T-cell (primary cell): ENCODE measurements around the gene PRR20A. TPM values are rescaled to one million over a fixed set of nuclear protein-coding genes. Genes with fewer than 3 reads are reported as not detected.
"Not testable (repeated sequence)": the region's sequence is repeated elsewhere in the genome, so short reads cannot be mapped to it uniquely, and the experiment has no call there.

Experiments used
- ATAC-seq, 4 experiments: fragments of 200-7000 bp in 3 of 4; fragments of 150-1000 bp in 1 of 4; cut with Tn5 transposase; replicated peaks in 1 of 4; 1 replicate in 3 of 4; 2 replicates in 1 of 4; pipeline ENCODE4 v1.10.0; 2021; ENCODE audit warnings: moderate library complexity in 3 of 4, mild to moderate bottlenecking in 2 of 4, moderate number of reproducible peaks in 1 of 4
- CTCF ChIA-PET, 2 donors: fragments of 300-600 bp; sonication (Branson Sonifier 250); formaldehyde crosslinking; loops; one replicate each; lab custom pipeline; 2022; ENCODE audit warnings: antibody characterized with exemption in 2 of 2; lab: Charles Lee
- POLR2A ChIA-PET, 2 donors: fragments of 300-600 bp; sonication (Branson Sonifier 250); formaldehyde crosslinking; loops; one replicate each; lab custom pipeline; 2022; ENCODE audit warnings: antibody characterized with exemption in 2 of 2; lab: Charles Lee
- DNase-seq, 35 experiments: peaks; one replicate each; pipeline versions ENCODE4 v3.0.0 to v3.0.0-alpha.2; 2013 to 2023
- H3K27ac ChIP-seq: one replicate; pipeline ENCODE4 v1.5.1; 2013; ENCODE audit warnings: low read length
- H3K27me3 ChIP-seq, 2 experiments: replicated peaks in 1 of 2; 1 replicate in 1 of 2; 2 replicates in 1 of 2; pipeline versions ENCODE4 v1.6.1 to v1.7.0; 2013; ENCODE audit warnings: low read length in 1 of 2, mixed read lengths in 1 of 2; ENCODE audit not compliant: control insufficient read depth in 2 of 2, insufficient read depth in 2 of 2; ENCODE audit errors: extremely low read depth in 1 of 2
- H3K36me3 ChIP-seq, 2 donors: 1 replicate in 1 of 2; 2 replicates in 1 of 2; pipeline versions ENCODE4 v1.6.1 to v1.7.0; 2013; ENCODE audit warnings: low read length in 1 of 2; ENCODE audit not compliant: control insufficient read depth in 2 of 2, insufficient read depth in 1 of 2; ENCODE audit errors: extremely low read depth in 1 of 2
- H3K4me1 ChIP-seq, 2 experiments: 1 replicate in 1 of 2; 2 replicates in 1 of 2; pipeline versions ENCODE4 v1.6.1 to v1.7.0; 2013; ENCODE audit warnings: low read length in 2 of 2, mixed read lengths in 1 of 2; ENCODE audit not compliant: insufficient read depth in 2 of 2, control insufficient read depth in 1 of 2; ENCODE audit errors: extremely low read depth in 1 of 2
- H3K4me3 ChIP-seq, 2 donors: 1 replicate in 1 of 2; 2 replicates in 1 of 2; pipeline versions ENCODE4 v1.5.1 to v1.7.0; 2013; ENCODE audit warnings: mild to moderate bottlenecking in 2 of 2, low read length in 1 of 2, moderate library complexity in 1 of 2; ENCODE audit not compliant: control insufficient read depth in 1 of 2; ENCODE audit errors: extremely low read depth in 1 of 2
- H3K9me3 ChIP-seq: 2 replicates; pipeline ENCODE4 v1.7.0; 2013
- H3K27ac Mint-ChIP-seq, 2 donors: one replicate each; pipeline ENCODE4 v1.8.0; 2020 to 2021; ENCODE audit warnings: mild to moderate bottlenecking in 2 of 2, mixed read lengths in 2 of 2
- H3K27me3 Mint-ChIP-seq, 2 donors: one replicate each; pipeline ENCODE4 v1.8.0; 2021 to 2022; ENCODE audit warnings: mixed read lengths in 2 of 2
- H3K36me3 Mint-ChIP-seq: one replicate; pipeline ENCODE4 v1.8.0; 2021; ENCODE audit warnings: mixed read lengths
- H3K4me1 Mint-ChIP-seq, 3 donors: one replicate each; pipeline ENCODE4 v1.8.0; 2020 to 2022; ENCODE audit warnings: mixed read lengths in 3 of 3, mild to moderate bottlenecking in 1 of 3
- H3K4me3 Mint-ChIP-seq, 3 donors: one replicate each; pipeline ENCODE4 v1.8.0; 2020 to 2022; ENCODE audit warnings: mild to moderate bottlenecking in 3 of 3, mixed read lengths in 3 of 3, moderate library complexity in 3 of 3
- H3K9me3 Mint-ChIP-seq, 3 donors: one replicate each; pipeline ENCODE4 v1.8.0; 2020 to 2022; ENCODE audit warnings: mixed read lengths in 3 of 3
- WGBS: methylation state at CpG from one replicate; pipeline ENCODE4 v1.1.5; 2013; ENCODE audit warnings: missing lambda C conversion rate; ENCODE audit not compliant: insufficient coverage; 5-methylcytosine and 5-hydroxymethylcytosine counted together
- total RNA-seq, 35 experiments: library from RNA in 6 of 35; stranded (reverse) in 6 of 35; fragments of 120-200 nt in 1 of 35; gene quantifications; one replicate each; pipeline versions ENCODE4 v1.2.1 to v1.2.4 and lab custom pipeline; 2013 to 2026

Gene PRR20A
- total RNA-seq, 5 donors from 2014 or later (not counting 1 experiment from before 2014, with no cell fraction given): not detected

- H3K4me1 Mint-ChIP-seq: no peaks in the 10 kb centered on the region
- no peak overlapping the region for H3K27ac Mint-ChIP-seq
- WGBS: no CpG with 5 or more reads among the region's 5 CpGs
- Histone ChIP-seq H3K27ac (no peak overlapping the region), H3K4me1 (no peaks in the 10 kb centered on the region), H3K27me3 (no peaks in the 10 kb centered on the region), H3K9me3 (peaks cover 2% of the 10 kb centered on the region), H3K36me3 (no peaks in the 10 kb centered on the region), H3K4me3 (no peak overlapping the region)
- no peaks in the 10 kb centered on the region for H3K36me3 Mint-ChIP-seq
- ChIA-PET CTCF (no interaction called here), POLR2A (no interaction called here)
- DNase-seq: no peak
- H3K9me3 Mint-ChIP-seq: peaks cover 0 to 7% (median 4%) of the 10 kb centered on the region in 3 donors
- no peaks in the 10 kb centered on the region for H3K27me3 Mint-ChIP-seq
- no peak overlapping the region for H3K4me3 Mint-ChIP-seq
- ATAC-seq: no peak
Observed at GRCh38 chr13:57138988-57139387, 1.7 kb upstream of the PRR20A start.

GRCh38 chr13:57139781-57140180 lies 937 bp upstream of the PRR20A start:
- H3K9me3 ChIP-seq, H3K27me3 Mint-ChIP-seq, H3K9me3 Mint-ChIP-seq, ATAC-seq, DNase-seq, CTCF ChIA-PET, H3K4me1 Mint-ChIP-seq, H3K36me3 Mint-ChIP-seq, H3K27ac ChIP-seq, H3K4me1 ChIP-seq, POLR2A ChIA-PET, H3K27ac Mint-ChIP-seq, H3K27me3 ChIP-seq, H3K4me3 ChIP-seq, H3K4me3 Mint-ChIP-seq, H3K36me3 ChIP-seq: not testable (repeated sequence)
- no CpG with 5 or more reads among the region's 18 CpGs for WGBS

- POLR2A ChIA-PET, DNase-seq, H3K27ac Mint-ChIP-seq, CTCF ChIA-PET, H3K4me1 Mint-ChIP-seq, H3K4me3 Mint-ChIP-seq, ATAC-seq, H3K4me3 ChIP-seq, H3K27me3 Mint-ChIP-seq, H3K4me1 ChIP-seq, H3K9me3 Mint-ChIP-seq, H3K36me3 Mint-ChIP-seq, H3K27ac ChIP-seq, H3K36me3 ChIP-seq, H3K27me3 ChIP-seq, H3K9me3 ChIP-seq: not testable (repeated sequence)
- WGBS: no CpG with 5 or more reads among the region's 22 CpGs
Observed at GRCh38 chr13:57147188-57147587, 6.5 kb downstream of the PRR20A start, which contains the start of gene PRR20B. PRR20B (plus strand) TSS chr13:57147488; CDS start chr13:57147875, 387 bp downstream.

GRCh38 chr13:57148106-57148505 lies 7.4 kb downstream of the PRR20A start:
- DNase-seq, CTCF ChIA-PET, H3K4me1 ChIP-seq, H3K27ac ChIP-seq, H3K4me1 Mint-ChIP-seq, H3K9me3 ChIP-seq, H3K27me3 ChIP-seq, H3K27ac Mint-ChIP-seq, H3K9me3 Mint-ChIP-seq, H3K36me3 Mint-ChIP-seq, H3K4me3 Mint-ChIP-seq, H3K27me3 Mint-ChIP-seq, H3K36me3 ChIP-seq, H3K4me3 ChIP-seq, ATAC-seq, POLR2A ChIA-PET: not testable (repeated sequence)
- WGBS: 96% methylated on average over 4 of the region's 14 CpGs

- H3K4me1 ChIP-seq, H3K27me3 Mint-ChIP-seq, H3K4me3 ChIP-seq, H3K27ac Mint-ChIP-seq, CTCF ChIA-PET, DNase-seq, H3K36me3 ChIP-seq, ATAC-seq, H3K4me1 Mint-ChIP-seq, H3K4me3 Mint-ChIP-seq, H3K9me3 Mint-ChIP-seq, H3K27ac ChIP-seq, POLR2A ChIA-PET, H3K27me3 ChIP-seq, H3K9me3 ChIP-seq, H3K36me3 Mint-ChIP-seq: not testable (repeated sequence)
- no CpG with 5 or more reads among the region's 22 CpGs for WGBS
Observed at GRCh38 chr13:57153761-57154160, 13.0 kb downstream of the PRR20A start, which contains the start of gene PRR20C. PRR20C (plus strand) TSS chr13:57154061; CDS start chr13:57154448, 387 bp downstream.

- H3K4me1 ChIP-seq, H3K4me1 Mint-ChIP-seq, POLR2A ChIA-PET, H3K36me3 ChIP-seq, H3K9me3 ChIP-seq, H3K9me3 Mint-ChIP-seq, CTCF ChIA-PET, H3K4me3 ChIP-seq, H3K4me3 Mint-ChIP-seq, ATAC-seq, H3K36me3 Mint-ChIP-seq, H3K27ac ChIP-seq, H3K27me3 Mint-ChIP-seq, DNase-seq, H3K27ac Mint-ChIP-seq, H3K27me3 ChIP-seq: not testable (repeated sequence)
- no CpG with 5 or more reads among the region's 22 CpGs for WGBS
Observed at GRCh38 chr13:57160332-57160731, 19.6 kb downstream of the PRR20A start, which contains the start of gene PRR20D. PRR20D (plus strand) TSS chr13:57160632; CDS start chr13:57161019, 387 bp downstream.

- H3K27ac ChIP-seq, H3K36me3 Mint-ChIP-seq, H3K27me3 Mint-ChIP-seq, H3K9me3 Mint-ChIP-seq, ATAC-seq, H3K36me3 ChIP-seq, H3K27ac Mint-ChIP-seq, H3K4me1 ChIP-seq, CTCF ChIA-PET, H3K4me3 Mint-ChIP-seq, H3K4me3 ChIP-seq, POLR2A ChIA-PET, H3K4me1 Mint-ChIP-seq, H3K9me3 ChIP-seq, DNase-seq, H3K27me3 ChIP-seq: not testable (repeated sequence)
- no CpG with 5 or more reads among the region's 22 CpGs for WGBS
Observed at GRCh38 chr13:57166897-57167296, 26.2 kb downstream of the PRR20A start, which contains the start of gene PRR20E. PRR20E (plus strand) TSS chr13:57167197; CDS start chr13:57167584, 387 bp downstream.
